Esophagus squamous epithelium (tissue), 5 donors: ENCODE measurements around the gene PLXNB3. TPM values are rescaled to one million over a fixed set of nuclear protein-coding genes. Genes with fewer than 3 reads are reported as not detected.

ENCODE experiments used
- DNase-seq: peaks from one replicate; lab custom pipeline; 2025; lab: John Stamatoyannopoulos, UW
- H3K27ac ChIP-seq, 4 donors: fragments of 200-600 bp; sonication (generic); one replicate each; pipeline ENCODE4 v1.5.1; 2016 to 2019; ENCODE audit warnings: mild to moderate bottlenecking in 1 of 4
- H3K27me3 ChIP-seq, 4 donors: fragments of 200-600 bp; sonication (generic); 1 replicate in 3 of 4; 2 replicates in 1 of 4; pipeline versions ENCODE4 v1.5.1 to v1.6.0; 2017 to 2021; ENCODE audit warnings: antibody characterized with exemption in 1 of 4
- H3K36me3 ChIP-seq, 3 donors: fragments of 200-600 bp; sonication (generic); one replicate each; pipeline ENCODE4 v1.5.1; 2016 to 2019
- H3K4me1 ChIP-seq, 3 donors: fragments of 200-600 bp; sonication (generic); one replicate each; pipeline ENCODE4 v1.5.1; 2017 to 2019
- H3K4me3 ChIP-seq, 4 donors: fragments of 200-600 bp; sonication (generic); 1 replicate in 3 of 4; 2 replicates in 1 of 4; pipeline ENCODE4 v1.5.1; 2016 to 2019; ENCODE audit warnings: mild to moderate bottlenecking in 2 of 4, moderate library complexity in 1 of 4
- H3K9me3 ChIP-seq, 3 donors: fragments of 200-600 bp; sonication (generic); one replicate each; pipeline ENCODE4 v1.5.1; 2016 to 2019
- POLR2A ChIP-seq, 4 donors: fragments of 450-650 bp; IDR thresholded peaks; one replicate each; pipeline ENCODE4 v1.6.1; 2017; ENCODE audit warnings: antibody characterized with exemption in 4 of 4, mild to moderate bottlenecking in 4 of 4, moderate library complexity in 3 of 4
- WGBS, 2 donors: methylation state at CpG; one replicate each; pipeline ENCODE4 v1.1.5; 2018; 5-methylcytosine and 5-hydroxymethylcytosine counted together
- intact Hi-C: fragments of 100-400 bp; cut with DNase I; formaldehyde crosslinking; loops from one replicate; pipeline ENCODE4 v1.15.0; 2022
- total RNA-seq, 4 donors: library from RNA; depleted of rRNA; stranded (reverse); fragments of >200 nt; gene quantifications; one replicate each; pipeline ENCODE4 v1.1.0, GENCODE V29; 2016
- TF ChIP-seq, protein P1 (sequence below), 6 experiments: fragments of 450-650 bp in 4 of 6; fragments of 200-600 bp in 2 of 6; sonication (generic) in 2 of 6; IDR thresholded peaks; one replicate each; pipeline ENCODE4 v1.5.1; 2016 to 2019; ENCODE audit warnings: antibody characterized with exemption in 6 of 6, mild to moderate bottlenecking in 4 of 6, moderate library complexity in 4 of 6
- donor health status: DM: yes; HTN: yes; CAD: no.

The PLXNB3 gene
- total RNA-seq, result 10 to 100 TPM in 1 of 4 donors, 1 to 10 TPM in 3; 3.2 to 13.4 (median 6.9) TPM

DNA sequence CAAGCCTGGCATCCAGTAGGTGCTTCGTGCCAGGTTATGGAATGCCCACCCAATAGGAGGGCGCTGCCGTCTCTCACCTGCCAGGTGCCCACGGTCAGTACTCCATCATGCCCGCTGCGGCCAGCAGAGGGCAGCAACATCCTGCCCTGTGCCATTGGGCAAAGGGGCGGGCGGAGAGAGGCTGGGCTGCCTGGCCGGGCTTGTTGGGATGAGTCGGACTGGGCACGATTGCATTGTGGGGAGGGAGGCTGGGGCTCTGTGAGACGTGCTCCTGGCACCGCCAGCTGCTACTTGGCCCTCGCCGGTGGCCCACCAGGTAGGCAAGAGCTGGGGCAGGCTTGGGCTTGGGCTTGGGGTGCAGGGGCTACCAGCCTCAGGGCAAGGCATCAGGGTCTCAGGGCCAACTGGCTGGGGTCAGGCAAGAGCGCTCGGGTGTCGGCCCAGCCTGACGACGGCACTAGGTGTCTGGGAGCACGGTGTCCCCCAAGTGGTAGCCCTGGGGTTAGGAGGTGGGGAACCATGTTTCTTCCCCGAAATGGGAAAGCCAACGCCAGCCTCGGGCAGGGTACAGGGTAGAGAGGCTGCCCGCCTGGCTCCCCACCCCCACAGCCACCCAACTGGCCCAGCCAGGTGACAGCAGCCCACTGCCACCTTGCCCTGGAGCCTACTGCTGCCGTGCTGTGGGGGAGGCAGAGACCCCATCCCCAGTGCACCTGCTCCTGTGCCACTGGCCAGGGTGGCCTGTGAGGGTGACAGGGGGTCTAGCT is at the start of gene PLXNB3:
TSS of gene PLXNB3 (plus strand) at position 261 of the 767 bp plus-strand sequence. CDS start 1,287 bp downstream, outside the sequence.
- peaks cover 0 to 34% (median 20%) of the 10 kb centered on the region in 3 donors for H3K4me1 ChIP-seq
- H3K36me3 ChIP-seq, result no peaks in the 10 kb centered on the region
- no peak for DNase-seq
- no peaks in the 10 kb centered on the region for H3K27me3 ChIP-seq
- no peaks in the 10 kb centered on the region for H3K9me3 ChIP-seq
- intact Hi-C loops, result no loop called here
- peak within 1 kb of the TSS; percentile 39 to 60 (median 48) for H3K27ac ChIP-seq
- WGBS, 2 donors, result 70% methylated on average over 2 of the region's 26 CpGs; no CpG with 5 or more reads in 1 of the 2 donors
- TF ChIP-seq POLR2A (IDR thresholded peaks at IDR 0.05), result peak in 1 of 4 donors; percentile 29
- TF ChIP-seq, protein P1, sequence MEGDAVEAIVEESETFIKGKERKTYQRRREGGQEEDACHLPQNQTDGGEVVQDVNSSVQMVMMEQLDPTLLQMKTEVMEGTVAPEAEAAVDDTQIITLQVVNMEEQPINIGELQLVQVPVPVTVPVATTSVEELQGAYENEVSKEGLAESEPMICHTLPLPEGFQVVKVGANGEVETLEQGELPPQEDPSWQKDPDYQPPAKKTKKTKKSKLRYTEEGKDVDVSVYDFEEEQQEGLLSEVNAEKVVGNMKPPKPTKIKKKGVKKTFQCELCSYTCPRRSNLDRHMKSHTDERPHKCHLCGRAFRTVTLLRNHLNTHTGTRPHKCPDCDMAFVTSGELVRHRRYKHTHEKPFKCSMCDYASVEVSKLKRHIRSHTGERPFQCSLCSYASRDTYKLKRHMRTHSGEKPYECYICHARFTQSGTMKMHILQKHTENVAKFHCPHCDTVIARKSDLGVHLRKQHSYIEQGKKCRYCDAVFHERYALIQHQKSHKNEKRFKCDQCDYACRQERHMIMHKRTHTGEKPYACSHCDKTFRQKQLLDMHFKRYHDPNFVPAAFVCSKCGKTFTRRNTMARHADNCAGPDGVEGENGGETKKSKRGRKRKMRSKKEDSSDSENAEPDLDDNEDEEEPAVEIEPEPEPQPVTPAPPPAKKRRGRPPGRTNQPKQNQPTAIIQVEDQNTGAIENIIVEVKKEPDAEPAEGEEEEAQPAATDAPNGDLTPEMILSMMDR (IDR thresholded peaks at IDR 0.05), result peak; percentile 72 to 89 (median 85)
- peak within 1 kb of the TSS; percentile 13 to 60 (median 32) for H3K4me3 ChIP-seq

DNA sequence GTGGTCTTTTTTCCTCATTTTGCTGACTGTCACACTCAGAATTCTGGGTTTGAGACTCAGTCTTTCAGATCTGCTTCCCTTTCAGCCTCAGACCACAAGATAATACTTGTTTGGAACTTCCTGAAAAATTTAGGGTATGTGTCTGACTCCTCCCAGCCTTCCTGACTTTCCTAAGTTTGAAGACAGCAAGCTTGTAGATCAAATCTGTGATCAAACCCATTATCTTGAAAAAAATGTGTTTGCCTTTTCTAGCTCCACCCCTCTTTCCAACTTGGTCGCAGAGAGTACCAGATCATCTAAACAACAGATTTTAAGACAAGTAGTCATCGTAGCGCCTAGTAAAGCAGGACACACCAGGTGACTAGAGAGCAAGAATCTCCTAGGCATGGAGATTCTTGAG is 49.8 kb upstream of the PLXNB3 start:
- peaks cover 0 to 97% (median 0%) of the 10 kb centered on the region in 3 donors for H3K36me3 ChIP-seq
- intact Hi-C loops, result no loop called here
- no peak overlapping the region for H3K27ac ChIP-seq
- no peaks in the 10 kb centered on the region for H3K9me3 ChIP-seq
- peaks cover 0 to 11% (median 0%) of the 10 kb centered on the region in 3 donors for H3K4me1 ChIP-seq
- TF ChIP-seq, protein P1 (IDR thresholded peaks at IDR 0.05), result no peak
- no peak for TF ChIP-seq POLR2A (IDR thresholded peaks at IDR 0.05)
- no peak overlapping the region for H3K4me3 ChIP-seq
- DNase-seq, result no peak
- H3K27me3 ChIP-seq, result no peaks in the 10 kb centered on the region
- WGBS, 2 donors, result 68 to 86% methylated on average over 3 of the region's 3 CpGs

DNA sequence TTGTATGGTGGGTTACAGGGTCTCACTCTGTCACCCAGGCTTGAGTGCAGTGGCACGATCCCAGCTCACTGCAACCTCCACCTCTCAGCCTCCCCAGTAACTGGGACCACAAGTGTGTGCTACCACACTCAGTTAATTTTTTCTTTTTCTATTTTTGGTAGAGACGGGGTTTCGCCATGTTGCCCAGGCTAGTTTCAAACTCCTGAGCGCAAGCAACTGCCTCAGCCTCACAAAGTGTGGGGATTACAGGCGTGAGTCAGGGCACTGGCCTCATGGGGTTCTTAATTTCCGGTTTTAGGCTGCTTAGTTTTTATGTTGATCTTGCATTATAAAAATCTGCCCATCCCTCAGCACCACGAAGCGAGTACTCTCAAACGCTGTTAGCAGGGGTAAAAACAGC is 46.6 kb upstream of the PLXNB3 start:
- no peaks in the 10 kb centered on the region for H3K9me3 ChIP-seq

DNA sequence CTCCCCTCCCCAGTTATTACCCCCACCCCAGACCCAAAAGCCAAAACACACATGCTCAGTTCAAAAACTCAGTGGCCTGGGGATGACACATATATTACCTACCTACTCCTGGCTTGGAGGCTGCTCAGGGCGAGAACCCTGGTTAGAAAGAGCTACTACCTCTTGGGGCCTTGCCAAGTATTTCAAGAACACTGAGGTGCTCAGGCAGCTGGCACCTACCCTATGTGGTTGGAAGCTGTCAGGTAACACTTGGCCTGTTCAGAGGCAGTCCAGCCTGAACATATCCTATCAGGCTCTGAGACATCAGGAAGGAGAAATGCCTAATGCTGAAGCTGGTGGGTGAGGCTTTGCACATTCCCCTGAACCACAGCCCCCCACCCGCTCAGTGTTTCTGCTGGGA is 44.8 kb upstream of the PLXNB3 start:
- H3K27ac ChIP-seq, result peak overlapping the region in 1 of 4 donors; percentile 28
- intact Hi-C loops, result no loop called here
- H3K9me3 ChIP-seq, result no peaks in the 10 kb centered on the region
- WGBS, 2 donors, result 55% methylated on average over 2 of the region's 2 CpGs; no CpG with 5 or more reads in 1 of the 2 donors
- H3K36me3 ChIP-seq, result peaks cover 0 to 68% (median 0%) of the 10 kb centered on the region in 3 donors
- no peak for DNase-seq
- peaks cover 0 to 42% (median 6%) of the 10 kb centered on the region in 3 donors for H3K4me1 ChIP-seq
- TF ChIP-seq, protein P1 (IDR thresholded peaks at IDR 0.05), result no peak
- no peak for TF ChIP-seq POLR2A (IDR thresholded peaks at IDR 0.05)
- no peaks in the 10 kb centered on the region for H3K27me3 ChIP-seq
- no peak overlapping the region for H3K4me3 ChIP-seq

More for the DNA sequence above, 46.6 kb upstream of the PLXNB3 start:
- intact Hi-C loops, result no loop called here
- 92 to 95% methylated on average over 7 to 8 of the region's 9 CpGs for WGBS, 2 donors
- H3K4me3 ChIP-seq, result no peak overlapping the region
- TF ChIP-seq, protein P1 (IDR thresholded peaks at IDR 0.05), result no peak
- no peak for TF ChIP-seq POLR2A (IDR thresholded peaks at IDR 0.05)
- no peaks in the 10 kb centered on the region for H3K27me3 ChIP-seq
- peaks cover 0 to 85% (median 0%) of the 10 kb centered on the region in 3 donors for H3K36me3 ChIP-seq
- H3K27ac ChIP-seq, result no peak overlapping the region
- H3K4me1 ChIP-seq, result peaks cover 0 to 34% (median 0%) of the 10 kb centered on the region in 3 donors
- DNase-seq, result no peak

DNA sequence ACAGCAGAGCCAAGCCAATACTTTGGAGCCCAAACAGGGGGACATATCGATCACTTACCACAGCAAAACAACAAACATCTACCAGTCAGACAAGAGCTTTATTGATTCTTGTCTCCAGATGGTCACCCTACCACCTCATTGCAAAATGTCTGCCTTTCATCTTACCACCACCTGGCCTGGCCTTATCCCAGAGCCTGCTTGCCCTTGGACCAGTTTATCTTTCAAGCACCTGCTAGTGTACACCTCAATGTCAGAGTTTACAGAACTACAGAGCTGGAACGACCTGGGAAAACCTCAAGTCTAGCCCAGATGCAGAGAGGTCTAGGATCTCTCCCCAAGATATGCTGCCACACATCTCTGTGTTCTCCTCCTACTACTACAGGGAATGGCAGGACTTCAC is 44.3 kb upstream of the PLXNB3 start:
- H3K27ac ChIP-seq, result peak overlapping the region in 1 of 4 donors; percentile 28
- no peak for DNase-seq
- intact Hi-C loops, result no loop called here
- H3K36me3 ChIP-seq, result peaks cover 0 to 64% (median 0%) of the 10 kb centered on the region in 3 donors
- TF ChIP-seq, protein P1 (IDR thresholded peaks at IDR 0.05), result no peak
- no peak for TF ChIP-seq POLR2A (IDR thresholded peaks at IDR 0.05)
- H3K4me3 ChIP-seq, result no peak overlapping the region
- WGBS, 2 donors, result 55 to 67% methylated on average over 1 to 2 of the region's 2 CpGs
- peaks cover 0 to 43% (median 6%) of the 10 kb centered on the region in 3 donors for H3K4me1 ChIP-seq
- no peaks in the 10 kb centered on the region for H3K9me3 ChIP-seq
- H3K27me3 ChIP-seq, result no peaks in the 10 kb centered on the region
